HPDE6-E6E7 (cell line): ENCODE measurements around the gene SP2.

Experiments used
- DNase-seq: peaks from one replicate; pipeline ENCODE4 v3.0.0; 2011; ENCODE audit warnings: missing footprints; ENCODE audit errors: extremely low spot score

The SP2 gene

GRCh38 chr17:47870056-47870455 is 26.0 kb upstream of the SP2 start:
- DNase-seq: no peak

- DNase-seq: no peak
Observed at GRCh38 chr17:47871048-47871447, 25.0 kb upstream of the SP2 start.

- no peak for DNase-seq
Observed at GRCh38 chr17:47872019-47872650, 23.9 kb upstream of the SP2 start.

DNA sequence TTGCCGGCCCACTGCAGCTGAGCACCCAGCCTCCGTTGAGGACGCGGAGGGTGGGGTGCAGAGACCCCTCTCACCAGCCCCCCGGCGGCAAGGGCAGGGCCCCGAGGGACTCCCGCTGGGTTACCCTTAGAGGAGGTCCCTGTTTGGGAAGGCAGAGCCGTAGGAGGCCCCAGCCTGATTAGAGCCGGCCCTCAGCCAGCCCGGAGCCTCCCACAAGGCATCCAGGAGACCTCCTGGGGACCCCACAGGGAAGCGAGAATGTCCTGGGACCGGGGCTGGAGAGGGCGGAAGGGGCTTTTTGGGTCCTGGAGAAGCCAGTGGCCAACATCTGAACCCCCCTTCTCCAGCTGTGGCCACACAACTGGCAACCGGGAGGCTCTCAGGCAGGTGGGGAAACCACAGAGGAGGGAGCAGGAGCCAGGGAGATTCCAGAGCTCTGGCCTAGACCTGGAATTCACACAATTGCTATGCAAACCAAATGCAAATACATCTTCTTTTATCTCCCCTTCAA is 23.3 kb upstream of the SP2 start:
- no peak for DNase-seq

DNA sequence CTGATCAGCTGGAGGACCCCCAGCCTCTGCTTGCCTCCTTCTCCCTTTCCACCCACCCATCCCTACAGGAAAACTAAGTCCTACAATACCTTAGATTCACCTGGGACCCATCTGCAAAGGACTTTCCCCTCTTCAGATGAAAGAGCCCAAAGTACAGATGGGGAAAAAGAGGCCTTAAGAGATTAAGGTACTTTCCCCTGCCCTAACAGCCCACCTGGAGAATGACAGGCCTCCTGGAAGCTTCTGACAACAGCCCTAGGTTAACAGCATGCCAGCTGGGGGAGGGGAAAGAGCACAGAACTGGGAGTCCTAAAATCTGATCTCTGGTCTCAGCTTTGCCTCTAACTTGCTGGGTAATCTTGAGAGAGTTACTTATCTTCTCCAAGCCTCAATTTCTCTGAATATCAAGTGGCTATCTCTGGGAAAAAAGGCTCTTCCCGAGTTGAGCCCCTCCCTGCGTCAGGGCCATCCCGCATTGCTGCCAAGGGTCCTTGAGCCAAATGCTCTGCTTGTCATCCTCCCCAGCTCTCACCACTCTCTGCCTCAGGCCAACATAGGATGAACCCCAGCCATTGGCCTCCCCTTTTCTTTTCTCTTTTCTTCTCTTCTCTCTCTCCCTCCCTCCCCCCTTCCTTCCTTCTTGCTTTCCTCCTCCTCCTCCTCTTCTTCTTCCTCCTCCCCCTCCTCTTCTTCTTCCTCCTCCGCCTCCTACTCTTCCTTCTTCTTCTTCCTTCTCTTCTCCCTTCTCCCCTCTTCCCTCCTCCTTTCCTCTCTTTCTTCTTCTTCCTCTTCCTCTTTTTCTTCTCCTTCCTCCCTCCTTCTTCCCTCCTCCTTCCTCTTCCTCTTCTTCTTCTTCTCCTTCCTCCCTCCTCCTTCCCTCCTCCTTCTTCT is 22.6 kb upstream of the SP2 start:
- no peak for DNase-seq

DNA sequence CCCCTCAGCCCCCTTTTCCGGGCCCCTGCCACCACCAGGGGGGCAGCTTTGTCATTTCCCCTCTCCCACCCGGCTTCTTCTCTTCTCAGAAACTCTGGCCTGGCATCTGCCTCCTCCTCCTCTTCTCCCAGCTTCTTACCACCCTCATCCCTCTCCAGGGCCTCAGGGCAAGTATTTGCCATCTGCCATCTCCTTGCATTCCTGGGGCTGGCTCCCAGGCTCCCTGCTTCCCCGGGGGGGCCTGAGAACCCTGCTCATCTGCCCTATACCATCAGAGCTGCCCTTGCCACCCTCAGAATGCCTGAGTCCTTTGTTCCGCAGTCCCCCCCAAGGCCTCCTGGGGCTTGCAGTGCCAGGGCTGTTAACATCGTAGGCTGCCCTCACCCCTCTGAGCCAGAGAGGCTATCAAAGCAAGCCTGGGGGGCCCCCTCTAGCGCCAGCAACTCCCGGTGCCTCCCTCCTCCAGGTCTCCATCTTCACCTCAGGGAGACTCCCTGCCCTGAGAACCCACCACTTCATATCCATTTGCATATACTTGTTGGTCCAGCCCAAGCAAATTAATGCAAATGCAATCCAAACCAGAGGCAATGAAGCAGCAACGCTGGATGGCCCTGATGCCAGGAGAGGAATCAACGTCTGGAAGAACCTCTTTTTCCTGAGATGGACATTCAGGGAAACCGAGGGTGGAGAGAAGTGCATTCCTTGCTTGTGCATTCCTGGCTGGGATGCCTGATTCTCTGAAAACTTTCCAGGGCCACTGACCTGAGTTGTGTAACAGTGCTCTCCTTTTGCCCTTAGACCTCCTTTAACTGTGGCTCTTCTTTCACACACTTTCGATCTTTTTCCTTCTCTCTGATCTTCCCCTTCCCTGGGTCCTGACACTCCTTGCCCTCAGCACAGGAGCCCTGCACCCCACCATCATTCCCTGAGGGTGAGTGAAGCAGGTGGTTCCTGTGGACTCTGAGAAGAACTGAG is 20.7 kb upstream of the SP2 start:
- no peak for DNase-seq

GRCh38 chr17:47877368-47878034 is 18.5 kb upstream of the SP2 start:
- no peak for DNase-seq

GRCh38 chr17:47878203-47879027 is 17.6 kb upstream of the SP2 start:
- no peak for DNase-seq

DNA sequence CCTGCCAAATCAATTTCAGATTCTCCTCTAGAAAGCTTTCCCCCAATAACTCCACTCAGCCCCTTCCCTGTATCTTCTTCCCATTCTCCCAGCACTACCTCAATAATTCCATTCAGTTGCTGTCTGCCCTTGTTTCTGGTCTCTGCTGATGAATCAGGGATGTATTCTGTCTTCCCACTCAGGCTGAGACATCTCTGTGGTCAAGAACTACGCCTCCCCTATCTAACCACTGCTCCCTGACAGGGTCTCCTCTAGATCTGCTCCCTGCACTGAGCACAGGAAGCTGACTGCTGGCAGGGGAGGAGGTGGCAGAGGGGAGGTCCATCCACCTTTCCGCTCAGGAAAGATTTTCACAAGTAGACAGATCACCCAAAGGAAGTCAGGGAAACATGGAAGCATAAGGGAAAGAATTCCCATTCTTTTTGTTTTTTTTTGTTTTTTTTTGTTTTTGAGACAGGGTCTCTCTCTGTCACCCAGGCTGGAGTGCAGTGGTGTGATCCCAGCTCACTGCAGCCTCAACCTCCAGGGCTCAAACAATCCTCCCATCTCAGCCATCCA is 16.9 kb upstream of the SP2 start:
- DNase-seq: no peak

DNA sequence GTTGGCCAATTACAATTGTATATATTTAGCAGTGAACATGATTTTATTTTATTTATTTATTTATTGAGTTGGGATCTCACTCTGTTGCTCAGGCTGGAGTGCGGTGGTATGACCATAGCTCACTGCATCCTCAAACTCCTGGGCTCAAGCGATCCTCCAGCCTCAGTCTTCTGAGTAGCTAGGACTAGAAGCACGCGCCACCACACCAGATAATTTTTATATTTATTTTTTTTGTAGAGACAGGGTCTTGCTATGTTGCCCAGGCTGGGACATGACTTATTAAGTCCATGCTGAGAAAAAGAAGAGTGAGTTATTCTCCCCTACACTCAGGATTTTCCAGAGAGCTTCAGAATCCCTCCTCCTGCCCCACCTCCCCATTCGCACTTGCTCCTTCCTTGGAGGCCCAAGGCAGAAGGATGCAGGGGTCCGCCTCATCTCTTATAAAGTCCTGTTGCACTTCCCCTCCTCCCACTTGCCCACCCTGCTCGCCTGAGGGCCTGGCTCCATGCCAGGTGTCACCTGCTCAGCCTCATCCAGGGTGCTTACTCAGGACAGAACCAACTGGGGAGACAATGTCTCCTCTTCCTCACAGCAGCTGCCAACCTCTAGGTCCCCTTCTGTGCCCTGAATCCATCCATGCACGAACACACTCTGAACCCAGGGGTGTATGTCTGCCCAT is 16.1 kb upstream of the SP2 start:
- DNase-seq: no peak

DNA sequence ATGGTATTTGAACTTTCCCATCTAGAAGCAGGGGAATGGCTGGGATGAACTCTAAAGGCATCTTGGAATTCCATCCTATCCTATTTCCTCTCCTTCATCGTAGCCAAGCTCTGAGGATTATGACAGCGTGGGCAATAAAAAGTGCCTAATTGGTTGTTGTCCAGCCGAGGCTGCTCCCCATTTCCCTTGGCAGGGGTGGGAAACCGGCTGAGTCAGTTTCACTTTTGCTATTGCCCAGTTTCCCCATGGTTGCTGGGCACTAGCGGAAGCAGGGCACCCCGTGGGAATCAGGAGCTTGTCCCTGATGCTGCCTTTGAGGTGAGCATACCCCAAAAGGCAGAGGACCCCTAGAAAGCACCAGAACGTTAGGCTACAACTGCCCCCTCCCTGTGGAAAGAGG is 13.8 kb upstream of the SP2 start:
- no peak for DNase-seq

- DNase-seq: no peak
Observed at GRCh38 chr17:47882695-47883588, 13.1 kb upstream of the SP2 start.

GRCh38 chr17:47883589-47884426 is 12.2 kb upstream of the SP2 start:
- DNase-seq: no peak

DNA sequence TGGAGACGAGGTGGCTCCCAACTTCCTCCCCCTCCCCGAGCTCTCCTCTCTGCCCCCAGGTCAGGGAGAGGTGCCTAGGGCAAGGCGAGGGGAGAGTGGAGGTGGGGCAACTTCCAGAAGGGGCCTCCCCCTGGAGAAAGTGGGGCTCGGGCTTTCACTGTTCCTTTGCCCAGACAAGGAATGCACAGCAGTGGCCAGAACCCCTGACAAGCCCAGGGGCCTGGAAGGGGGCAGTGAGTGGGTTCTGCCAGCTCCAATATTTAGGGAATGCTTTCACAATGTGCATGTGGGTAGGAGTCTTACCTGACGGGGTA is 11.7 kb upstream of the SP2 start:
- DNase-seq: no peak

DNA sequence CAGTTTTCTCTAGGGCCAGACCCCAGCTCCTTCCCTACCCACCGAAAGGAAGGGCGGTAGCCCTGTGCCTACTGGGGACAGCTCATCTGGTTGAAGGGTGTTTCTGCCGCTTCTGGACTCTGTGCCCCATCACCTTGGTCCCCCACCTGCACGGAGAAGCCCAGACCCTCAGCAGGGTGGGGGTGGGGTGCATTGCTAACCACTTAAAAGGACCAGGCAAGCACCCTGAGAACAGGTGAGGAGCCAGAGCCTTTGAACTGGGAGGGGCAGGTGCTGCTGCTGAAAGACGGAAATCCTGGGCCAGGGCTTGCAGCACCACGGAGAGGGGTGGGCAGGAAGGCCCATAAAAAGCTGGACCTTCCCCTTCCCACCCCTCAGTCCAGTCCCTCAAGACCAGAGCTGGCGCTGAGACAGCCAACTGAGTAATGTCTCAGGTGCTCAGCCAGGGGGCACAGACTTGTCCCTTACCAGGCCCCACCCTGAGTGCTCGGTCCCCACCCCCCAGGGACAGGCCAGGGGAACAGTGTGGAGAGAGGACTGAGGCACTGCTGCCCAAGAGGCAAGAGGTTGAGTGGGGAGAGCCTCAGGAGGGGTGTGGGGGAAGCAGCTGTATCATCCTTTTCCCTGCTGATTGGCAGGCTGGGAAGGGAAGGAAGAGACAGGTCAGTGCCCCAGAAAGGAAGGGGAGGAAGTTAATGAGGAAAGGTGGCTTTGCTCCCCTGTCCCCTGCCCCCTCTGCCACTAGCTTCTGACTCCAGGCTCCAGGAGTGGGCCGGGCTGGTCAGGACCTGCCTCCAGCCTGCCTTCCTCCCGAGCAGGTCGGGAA is 10.9 kb upstream of the SP2 start:
- DNase-seq: no peak

DNA sequence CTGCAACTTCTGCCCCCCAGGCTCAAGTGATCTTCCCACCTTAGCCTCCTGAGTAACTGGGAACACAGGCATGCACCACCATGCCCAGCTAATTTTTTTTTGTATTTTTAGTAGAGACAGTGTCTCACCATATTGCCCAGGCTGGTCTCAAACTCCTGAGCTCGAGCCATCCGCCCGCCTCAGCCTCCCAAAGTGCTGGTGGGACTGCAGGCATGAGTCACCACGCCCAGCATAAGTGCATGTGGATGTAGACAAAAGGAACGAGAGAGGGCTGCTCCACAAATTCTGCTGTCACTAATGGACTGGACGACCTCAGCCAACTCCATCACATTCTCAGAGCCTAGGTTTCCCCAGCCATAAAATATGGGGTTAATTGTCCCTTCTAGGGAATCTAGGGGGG is 7.7 kb upstream of the SP2 start:
- no peak for DNase-seq
